ENCODE data around the gene MEDAG.

DNA sequence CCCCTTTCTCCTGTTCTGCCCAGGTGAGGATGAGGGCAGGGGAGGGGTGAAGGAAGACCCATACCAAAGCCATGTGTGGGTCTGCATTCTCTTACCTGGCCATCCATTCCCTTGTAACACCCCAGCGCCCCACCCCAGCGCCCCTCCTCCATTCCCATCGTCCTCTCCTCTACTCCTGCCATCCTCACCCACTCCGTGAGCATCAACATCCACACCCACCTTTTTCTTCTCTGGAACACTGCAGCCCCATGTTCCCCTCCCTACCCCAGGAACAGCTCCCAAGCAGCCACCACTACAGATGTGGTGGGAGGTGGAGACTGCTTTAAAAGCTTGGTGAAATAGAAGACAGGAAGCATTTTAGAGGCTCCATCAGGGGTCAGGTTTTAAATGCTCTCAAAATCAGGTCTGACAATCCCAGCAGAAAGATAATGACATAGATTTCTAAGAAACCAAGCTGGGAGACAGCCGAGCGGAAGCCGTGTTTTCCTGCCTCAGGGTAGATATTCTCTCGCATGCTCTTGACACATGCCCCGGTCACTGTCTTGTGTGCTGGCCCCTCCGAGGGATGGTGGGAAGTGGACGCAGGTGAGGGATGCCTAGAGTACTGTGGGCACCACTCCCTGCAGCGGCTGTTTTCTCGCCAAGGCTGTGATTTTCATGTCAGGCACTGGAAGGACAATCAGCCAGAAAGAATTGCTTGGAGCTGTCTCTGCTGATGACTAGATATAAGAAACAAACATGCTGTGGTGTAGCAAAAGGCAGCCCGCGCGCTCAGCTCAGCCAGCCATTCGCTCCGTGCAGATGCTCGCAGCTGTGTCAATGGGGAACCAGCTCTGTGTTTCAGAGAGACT is 9.8 kb downstream of the MEDAG start:
- TF ChIP-seq, protein P1, sequence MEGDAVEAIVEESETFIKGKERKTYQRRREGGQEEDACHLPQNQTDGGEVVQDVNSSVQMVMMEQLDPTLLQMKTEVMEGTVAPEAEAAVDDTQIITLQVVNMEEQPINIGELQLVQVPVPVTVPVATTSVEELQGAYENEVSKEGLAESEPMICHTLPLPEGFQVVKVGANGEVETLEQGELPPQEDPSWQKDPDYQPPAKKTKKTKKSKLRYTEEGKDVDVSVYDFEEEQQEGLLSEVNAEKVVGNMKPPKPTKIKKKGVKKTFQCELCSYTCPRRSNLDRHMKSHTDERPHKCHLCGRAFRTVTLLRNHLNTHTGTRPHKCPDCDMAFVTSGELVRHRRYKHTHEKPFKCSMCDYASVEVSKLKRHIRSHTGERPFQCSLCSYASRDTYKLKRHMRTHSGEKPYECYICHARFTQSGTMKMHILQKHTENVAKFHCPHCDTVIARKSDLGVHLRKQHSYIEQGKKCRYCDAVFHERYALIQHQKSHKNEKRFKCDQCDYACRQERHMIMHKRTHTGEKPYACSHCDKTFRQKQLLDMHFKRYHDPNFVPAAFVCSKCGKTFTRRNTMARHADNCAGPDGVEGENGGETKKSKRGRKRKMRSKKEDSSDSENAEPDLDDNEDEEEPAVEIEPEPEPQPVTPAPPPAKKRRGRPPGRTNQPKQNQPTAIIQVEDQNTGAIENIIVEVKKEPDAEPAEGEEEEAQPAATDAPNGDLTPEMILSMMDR (conservative IDR thresholded peaks at IDR 0.05 in 1 of 2, IDR thresholded peaks at IDR 0.05 in 1 of 2; ENCODE audit: extremely low read depth in 1 of 2, insufficient read depth in 1 of 2, low read depth in 1 of 2, low read length in 2 of 2), result no peak
- TF ChIP-seq EZH2 (IDR thresholded peaks at IDR 0.05; ENCODE audit: borderline replicate concordance, low read length), result no peak

All from mammary epithelial cell (primary cell).